Colon (tissue), 2 donors: ENCODE measurements around the gene FANCL.
"Not testable (repeated sequence)": the region's sequence is repeated elsewhere in the genome, so short reads cannot be mapped to it uniquely, and the experiment has no call there.

ENCODE experiments used
- FAIRE-seq: peaks from 2 replicates; lab custom pipeline; 2012; peaks lifted over from hg19 to GRCh38; lab: Jason Lieb, UNC
- donor health status: control.
- donor health status: control.

The FANCL gene

DNA sequence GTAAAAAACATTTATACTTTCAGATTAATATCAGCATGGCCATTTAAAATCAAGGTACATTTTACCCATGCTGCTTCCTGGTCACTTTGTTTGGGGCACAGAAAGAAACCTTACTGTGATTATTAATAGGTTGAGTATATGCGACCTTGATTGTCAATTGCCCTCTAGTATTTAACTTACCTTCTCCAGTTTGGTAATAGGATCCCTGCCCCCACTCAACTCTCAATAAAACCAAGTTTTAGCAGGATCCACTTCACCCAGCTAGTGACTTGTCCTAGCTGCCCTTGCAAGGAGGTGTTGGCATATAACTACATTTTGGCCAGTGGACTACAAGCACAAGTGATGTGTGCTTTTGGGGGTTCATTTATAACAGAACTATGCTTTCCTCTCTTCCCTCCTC lies 34.3 kb downstream of the FANCL start:
- FAIRE-seq, result no peak

DNA sequence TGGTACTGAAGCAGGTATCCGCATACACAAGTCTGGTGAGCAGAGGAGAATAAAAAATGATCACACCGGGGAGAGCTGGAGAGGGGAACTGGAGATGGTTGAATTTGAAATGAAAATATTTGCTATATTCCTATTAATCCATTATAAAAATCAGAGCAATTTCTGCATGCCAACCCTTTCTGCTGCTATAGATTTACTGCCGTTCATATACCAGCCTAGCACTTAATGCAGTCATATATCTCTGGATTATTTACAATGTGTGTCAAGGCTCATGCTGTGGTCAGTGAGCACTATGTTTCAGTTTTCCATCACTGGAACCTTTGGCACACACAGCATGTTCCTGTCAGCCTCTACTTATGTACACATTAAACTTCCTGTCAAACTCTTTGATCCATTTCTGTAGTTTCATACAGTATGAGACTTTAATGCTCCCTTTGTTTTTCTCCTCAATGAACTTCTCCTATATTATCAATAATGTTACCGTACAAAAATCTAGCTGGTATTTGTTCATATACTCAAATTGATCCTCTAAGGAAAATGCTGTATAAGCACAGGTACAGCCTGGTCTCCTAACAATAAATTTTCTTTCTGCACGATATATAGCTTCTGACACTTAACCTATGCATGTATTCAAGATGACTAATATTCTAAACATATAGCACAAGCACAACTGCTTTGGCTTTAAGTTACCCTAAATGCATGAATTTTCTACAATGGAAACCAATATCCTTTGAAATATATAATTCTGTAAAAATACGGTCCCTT lies 36.7 kb downstream of the FANCL start:
- no peak for FAIRE-seq

DNA sequence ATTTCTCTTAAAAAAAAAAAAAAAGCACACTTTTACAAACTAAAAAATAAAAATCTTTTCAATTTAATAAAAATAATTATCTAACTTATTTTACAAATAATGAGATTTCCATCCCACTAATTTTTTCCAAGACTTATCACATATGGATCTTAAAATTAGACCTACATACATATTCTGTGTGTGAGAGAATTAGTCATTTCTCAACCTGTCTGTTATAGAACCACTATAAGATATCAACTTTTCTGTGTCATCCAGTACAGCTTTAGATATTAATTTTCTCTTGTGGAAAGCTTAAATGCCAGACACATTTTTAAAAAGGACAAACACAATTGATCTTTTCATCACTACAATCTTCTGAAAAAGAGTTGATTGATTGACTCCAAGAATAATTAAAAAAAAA lies 38.1 kb downstream of the FANCL start:
- no peak for FAIRE-seq

DNA sequence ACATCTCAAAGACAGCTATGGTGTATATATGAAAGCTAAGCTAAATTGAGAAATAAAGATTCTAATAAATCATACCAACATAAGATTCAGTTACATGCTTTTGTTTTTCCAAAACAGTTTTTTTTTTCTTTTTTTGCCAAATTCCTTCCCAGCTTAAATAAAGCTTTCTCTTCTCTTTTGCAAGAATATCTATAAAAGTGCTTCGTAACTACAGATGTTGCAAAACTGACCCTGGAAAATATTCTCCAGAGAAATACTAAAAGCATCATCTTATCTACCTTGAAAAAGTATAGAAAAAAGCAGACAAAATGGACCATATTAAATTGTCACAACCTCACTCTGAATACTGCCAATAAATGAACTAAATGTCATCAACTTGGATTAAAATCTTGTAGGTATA lies 38.7 kb downstream of the FANCL start:
- no peak for FAIRE-seq

DNA sequence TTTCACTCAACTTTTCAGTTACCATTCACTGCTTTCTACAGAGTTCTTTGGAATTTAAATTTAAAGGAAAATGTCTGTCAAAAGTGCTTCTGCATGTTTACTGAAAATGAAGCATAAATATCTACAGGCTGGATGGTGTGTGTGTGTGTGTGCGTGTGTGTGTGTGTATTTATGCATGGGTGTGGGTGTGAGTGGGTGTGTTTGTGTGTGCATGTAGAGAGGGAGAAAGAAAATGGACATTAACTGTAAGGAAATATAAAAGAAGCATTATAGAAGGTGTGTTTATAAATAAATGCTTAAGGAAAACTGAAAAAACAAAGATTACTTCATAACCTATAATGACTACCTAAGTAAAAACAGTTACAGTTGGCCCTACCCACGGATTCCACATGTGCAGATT lies 43.2 kb downstream of the FANCL start:
- FAIRE-seq, result no peak

DNA sequence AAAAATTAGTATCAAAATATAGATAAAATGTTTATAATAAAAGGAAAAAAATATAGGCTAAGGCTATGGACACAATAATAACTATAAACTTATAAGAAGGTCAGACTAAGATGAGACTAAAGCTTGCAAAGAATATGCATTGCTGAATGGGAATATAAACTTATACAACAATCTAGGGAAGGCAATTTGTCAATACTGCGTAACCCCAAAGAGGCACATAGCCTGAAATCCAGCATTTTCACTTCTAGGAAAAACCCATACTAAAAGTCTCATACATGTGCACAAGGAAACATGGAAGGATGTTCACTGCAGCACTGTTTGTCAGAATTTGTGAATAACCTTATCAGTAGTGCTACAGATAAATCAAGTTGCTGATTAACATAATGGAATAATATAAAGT lies 45.5 kb downstream of the FANCL start:
- no peak for FAIRE-seq

DNA sequence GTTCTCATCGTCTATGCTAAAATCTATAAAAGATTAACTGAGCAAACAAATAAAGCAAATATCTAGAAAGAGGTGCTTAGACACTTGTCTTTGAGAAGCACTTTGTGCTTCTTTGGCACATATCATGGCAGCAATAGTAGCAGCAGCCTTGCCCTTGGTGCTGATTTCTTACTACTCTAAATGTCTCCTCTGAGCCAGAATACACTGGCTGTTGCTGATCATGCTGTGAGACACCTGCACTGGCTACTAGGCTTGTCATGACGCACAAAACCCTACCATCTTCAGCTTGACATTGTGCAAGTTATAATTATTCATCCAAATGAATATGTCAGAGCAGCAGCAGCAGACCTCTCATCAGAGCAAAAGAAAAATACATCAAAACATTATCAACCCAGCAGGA lies 46.7 kb downstream of the FANCL start:
- no peak for FAIRE-seq

DNA sequence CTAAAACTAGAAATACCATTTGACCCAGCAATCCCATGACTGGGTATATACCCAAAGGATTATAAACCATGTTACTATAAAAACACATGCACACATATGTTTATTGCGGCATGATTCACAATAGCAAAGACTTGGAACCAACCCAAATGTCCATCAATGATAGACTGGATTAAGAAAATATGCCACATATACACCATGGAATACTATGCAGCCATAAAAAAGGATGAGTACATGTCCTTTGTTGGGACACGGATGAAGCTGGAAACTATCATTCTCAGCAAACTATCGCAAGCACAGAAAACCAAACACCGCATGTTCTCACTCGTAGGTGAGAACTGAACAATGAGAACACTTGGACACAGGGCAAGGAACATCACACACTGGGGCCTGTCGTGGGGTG lies 54.1 kb downstream of the FANCL start:
- FAIRE-seq, result not testable (repeated sequence)

DNA sequence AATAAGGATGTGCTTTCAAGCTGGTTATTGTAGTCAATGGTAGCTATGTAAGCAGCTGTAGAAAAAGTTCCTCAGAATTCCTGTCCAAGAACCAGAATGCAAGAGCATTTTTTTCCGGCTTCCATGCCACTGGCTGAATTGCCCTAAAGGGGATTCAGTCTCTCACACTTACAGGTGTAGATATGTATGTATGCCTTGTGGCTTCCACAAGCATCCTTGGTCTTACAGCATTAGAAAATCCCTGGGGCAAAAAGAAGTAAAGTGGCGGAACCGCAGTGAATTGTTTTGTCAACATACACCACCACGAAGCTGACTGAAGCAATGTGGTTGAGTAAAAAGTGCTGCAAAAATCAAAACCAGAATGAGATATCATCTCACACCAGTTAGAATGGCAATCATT lies 54.6 kb downstream of the FANCL start:
- no peak for FAIRE-seq

DNA sequence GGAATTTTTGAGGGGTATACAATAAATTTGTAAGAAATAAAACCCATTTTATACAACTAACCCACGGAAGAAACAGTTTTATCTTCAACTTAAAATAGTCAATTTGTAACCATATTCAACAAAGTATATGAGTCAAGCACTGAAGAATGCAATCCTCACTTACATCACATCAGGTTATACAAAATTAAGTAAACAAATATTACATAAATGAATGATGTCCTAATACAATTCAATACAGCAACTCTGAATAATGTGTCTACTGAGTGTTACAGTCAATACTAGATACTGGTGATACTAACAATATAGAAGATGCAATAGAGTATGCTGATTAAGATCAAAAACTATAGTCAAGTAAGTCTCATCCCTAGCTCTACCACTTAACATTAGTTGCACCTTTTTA lies 58.6 kb downstream of the FANCL start:
- FAIRE-seq, result no peak

DNA sequence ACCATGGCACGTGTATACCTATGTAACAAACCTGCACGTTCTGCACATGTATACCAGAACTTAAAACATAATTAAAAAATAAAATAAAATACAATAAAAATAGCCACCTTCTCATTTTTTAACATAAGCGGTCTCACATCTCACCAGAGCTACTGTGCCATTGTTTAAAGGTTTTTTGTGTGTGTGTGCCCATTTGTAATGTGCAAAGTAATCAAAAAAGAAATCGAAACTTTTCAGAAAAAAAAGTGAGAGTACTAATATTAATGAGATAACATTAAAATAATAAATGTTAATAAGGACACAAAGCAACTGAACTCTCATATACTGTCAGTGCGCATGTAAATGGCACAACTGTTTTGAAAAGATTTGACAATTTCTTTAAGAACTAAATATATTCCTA lies 60.5 kb downstream of the FANCL start:
- FAIRE-seq, result no peak

DNA sequence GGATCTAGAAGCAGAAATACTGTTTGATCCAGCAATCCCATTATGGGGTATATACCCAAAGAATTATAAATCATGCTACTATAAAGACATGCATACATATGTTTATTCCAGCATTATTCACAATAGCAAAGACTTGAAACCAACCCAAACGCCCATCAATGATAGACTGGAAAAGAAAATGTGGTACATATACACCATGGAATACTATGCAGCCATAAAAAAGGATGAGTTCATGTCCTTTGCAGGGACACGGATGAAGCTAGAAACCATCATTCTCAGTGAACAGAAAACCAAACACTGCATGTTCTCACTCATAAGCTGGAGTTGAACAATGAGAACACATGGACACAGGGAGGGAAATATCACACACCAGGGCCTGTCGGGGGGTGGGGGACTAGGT lies 61.0 kb downstream of the FANCL start:
- FAIRE-seq, result not testable (repeated sequence)

DNA sequence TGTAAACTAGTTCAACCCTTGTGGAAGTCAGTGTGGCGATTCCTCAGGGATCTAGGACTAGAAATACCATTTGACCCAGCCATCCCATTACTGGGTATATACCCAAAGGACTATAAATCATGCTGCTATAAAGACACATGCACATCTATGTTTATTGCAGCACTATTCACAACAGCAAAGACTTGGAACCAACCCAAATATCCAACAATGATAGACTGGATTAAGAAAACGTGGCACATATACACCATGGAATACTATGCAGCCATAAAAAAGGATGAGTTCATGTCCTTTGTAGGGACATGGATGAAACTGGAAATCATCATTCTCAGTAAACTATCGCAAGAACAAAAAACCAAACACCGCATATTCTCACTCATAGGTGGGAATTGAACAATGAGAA lies 63.9 kb downstream of the FANCL start:
- not testable (repeated sequence) for FAIRE-seq

DNA sequence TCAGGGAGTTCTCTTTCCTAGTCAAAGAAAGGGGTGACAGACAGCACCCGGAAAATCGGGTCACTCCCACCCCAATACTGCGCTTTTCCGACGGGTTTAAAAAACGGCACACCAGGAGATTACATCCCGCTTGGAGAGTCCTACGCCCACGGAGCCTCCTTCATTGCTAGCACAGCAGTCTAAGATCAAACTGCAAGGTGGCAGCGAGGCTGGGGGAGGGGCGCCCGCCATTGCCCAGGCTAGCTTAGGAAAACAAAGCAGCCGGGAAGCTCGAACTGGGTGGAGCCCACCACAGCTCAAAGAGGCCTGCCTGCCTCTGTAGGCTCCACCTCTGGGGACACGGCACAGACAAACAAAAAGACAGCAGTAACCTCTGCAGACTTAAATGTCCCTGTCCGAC lies 69.3 kb downstream of the FANCL start:
- FAIRE-seq, result not testable (repeated sequence)

DNA sequence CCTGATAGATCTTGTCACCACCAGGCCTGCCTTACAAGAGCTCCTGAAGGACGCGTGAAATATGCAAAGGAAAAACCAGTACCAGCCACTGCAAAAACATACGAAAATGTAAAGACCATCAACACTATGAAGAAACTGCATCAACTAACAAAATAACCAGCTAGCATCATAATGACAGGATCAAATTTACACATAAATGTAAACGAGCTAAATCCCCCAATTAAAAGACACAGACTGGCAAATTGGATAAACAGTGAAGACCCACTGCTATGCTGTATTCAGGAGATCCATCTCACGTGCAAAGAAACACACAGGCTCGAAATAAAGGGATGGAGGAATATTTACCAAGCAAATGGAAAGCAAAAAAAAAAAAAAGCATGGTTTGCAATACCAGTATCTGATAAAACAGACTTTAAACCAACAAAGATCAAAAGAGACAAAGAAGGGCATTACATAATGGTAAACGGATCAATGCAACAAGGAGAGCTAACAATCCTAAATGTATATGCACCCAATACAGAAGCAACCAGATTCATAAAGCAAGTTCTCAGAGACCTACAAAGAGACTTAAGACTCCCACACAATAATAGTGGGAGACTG lies 70.7 kb downstream of the FANCL start:
- FAIRE-seq, result not testable (repeated sequence)

DNA sequence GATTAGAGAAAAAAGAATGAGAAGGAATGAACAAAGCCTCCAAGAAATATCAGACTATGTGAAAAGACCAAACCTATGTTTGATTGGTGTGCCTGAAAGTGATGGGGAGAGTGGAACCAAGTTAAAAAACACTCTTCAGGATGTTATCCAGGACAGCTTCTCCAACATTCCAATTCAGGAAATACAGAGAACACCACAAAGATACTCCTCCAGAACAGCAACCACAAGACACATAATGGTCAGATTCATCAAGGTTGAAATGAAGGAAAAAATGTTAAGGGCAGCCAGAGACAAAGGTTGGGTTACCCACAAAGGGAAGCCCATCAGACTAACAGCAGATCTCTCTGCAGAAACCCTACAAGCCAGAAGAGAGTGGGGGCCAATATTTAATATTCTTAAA lies 71.3 kb downstream of the FANCL start:
- FAIRE-seq, result not testable (repeated sequence)

DNA sequence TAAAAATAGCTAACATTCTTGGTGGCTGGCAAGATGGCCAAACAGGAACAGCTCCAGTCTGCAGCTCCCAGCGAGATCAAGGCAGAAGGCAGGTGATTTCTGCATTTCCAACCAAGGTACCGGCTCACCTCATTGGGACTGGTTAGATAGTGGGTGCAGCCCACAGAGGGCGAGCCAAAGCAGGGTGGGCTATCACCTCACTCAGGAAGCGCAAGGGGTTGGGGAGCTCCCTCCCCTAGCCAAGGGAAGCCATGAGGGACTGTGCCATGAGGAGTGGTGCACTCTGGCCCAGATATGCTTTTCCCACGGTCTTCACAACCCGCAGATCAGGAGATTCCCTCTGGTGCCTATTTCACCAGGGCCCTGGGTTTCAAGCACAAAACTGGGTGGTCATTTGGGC lies 73.0 kb downstream of the FANCL start:
- FAIRE-seq, result not testable (repeated sequence)

DNA sequence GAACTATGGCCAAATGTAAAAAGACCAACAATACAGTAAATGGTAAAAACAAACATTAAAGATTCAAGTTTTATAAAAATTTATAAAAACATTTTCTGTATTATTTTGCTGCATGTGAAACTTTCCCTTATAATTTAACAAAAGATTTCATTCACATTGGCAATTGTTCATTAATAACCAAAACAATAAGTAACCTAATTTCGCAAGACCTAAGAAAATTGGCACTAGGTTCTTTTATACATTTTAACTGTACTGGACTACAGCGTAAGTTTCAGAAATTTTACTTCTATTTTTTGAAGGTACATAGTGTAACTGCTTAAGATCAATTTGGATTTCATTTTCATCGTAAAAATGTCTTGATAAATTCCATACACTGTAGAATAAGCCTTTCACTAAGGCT lies 77.2 kb downstream of the FANCL start:
- no peak for FAIRE-seq

DNA sequence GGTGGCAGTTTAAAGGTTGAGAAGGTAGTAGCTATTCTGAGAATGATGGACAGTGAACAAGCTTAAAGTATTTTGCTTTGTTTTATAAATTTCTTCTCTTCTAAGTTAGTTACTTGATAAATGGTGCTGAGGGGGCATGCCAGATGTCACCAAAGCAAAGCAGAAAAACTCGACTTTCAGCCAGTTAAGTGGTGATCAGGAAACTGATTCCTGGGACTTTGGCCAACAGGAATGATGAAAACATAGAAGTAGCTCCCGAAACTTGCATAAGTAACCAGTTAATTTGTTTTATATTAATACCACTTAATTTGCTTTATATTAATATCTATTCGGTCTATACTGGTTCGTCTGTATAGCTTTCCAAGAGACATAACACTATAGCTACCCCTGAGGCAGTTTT lies 82.6 kb downstream of the FANCL start:
- no peak for FAIRE-seq

DNA sequence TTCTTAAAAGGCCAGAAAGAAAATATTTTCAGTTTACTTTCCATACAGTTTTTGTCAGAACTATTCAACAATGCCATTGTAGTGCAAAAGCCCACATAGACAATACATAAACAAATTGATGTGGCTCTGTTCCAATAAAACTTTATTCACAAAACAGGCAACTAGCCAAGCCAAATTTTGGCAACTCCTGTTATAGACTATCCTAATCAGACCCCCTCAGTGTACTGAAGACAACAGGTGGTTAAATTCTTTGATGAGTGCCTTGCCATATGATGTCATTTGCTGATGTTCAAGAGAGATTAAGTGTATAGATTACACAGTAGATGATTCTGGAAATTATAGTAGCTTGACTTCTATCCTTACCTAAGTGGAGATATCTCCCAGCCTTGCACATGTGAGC lies 83.4 kb downstream of the FANCL start:
- no peak for FAIRE-seq

DNA sequence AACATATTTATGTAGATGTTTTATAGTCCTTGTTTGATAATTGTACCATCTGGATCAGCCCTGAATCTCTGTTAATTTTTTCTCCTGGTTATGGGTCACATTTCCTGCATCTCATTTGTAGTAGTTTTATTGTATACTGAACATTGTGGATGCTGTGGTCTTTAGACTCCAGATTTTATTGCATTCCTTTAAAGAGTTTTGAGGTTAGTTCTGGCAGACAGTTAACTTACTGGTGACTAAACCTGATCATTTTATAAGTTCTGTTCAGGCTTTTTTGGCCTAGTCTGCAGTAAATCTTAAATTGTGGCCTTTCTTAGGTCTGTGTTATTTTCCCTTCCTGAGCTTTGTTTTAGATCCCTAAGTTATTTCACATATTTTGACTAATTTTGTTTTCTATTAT lies 84.3 kb downstream of the FANCL start:
- FAIRE-seq, result no peak

DNA sequence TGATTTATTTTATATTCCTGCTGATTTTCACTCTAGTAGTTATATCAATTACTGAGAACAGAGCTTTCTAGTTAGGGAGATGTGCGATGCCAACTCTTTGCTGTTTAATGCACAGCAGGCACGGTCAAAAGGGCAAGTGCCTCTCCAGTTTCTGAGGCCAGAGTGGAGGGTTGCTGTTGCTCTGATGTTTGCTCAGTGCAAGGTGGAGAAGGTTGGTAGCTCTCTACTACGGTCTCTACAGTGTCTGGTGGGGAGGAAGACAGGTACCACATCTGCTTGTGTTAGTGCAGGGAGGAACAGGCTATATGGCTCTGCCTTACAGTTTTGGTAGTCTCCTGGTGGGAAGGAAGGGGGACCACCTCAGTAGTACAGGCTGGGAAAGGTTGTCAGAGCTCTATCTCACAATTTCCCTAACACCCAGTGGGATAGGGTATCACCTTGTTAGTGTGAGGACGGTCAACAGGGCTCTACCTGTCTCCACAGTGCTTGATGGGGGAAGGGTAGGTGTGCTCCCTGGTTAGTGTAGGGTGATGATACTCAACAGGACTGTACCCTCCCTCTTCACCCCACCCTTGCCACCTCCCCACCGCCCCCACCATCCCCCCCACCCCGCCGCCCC lies 85.9 kb downstream of the FANCL start:
- no peak for FAIRE-seq

DNA sequence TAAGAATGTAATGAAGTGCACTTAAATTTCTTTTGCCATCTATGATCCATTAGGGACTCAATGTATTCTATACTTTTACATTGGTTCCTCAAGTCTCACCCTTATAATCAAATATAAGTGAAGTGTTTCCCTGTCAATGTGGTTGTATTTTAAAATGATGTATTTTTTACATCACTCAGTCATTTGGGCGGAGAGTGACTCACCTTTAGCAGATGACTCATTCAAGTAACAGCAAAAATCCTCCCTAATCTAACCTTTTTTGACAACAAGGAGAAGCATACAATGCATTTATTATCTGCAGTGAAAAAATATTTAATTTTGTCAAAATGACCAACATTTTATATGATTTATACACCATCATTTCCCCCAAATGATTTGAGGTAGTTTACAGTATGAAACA lies 94.4 kb downstream of the FANCL start:
- FAIRE-seq, result no peak

DNA sequence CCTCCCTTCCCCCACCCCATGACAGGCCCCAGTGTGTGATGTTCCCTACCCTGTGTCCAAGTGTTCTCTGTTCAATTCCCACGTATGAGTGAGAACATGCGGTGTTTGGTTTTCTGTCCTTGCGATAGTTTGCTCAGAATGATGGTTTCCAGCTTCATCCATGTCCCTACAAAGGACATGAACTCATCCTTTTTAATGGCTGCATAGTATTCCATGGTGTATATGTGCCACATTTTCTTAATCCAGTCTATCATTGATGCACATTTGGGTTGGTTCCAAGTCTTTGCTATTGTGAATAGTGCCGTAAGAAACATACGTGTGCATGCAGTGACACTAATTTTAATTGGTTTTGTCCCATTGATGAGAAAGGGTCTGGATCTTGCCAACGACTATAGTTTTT lies 95.4 kb downstream of the FANCL start:
- not testable (repeated sequence) for FAIRE-seq
